GM21423 (cell line): ENCODE results near the gene DHX16.

Experiments used
- ATAC-seq: cut with Tn5 transposase; IDR thresholded peaks from one replicate; pipeline ENCODE4 v1.9.1; 2021; ENCODE audit warnings: mild to moderate bottlenecking, moderate library complexity; ENCODE audit not compliant: unreplicated experiment

Gene DHX16

GRCh38 chr6:30640481-30640880 lies 32.3 kb downstream of the DHX16 start:
- ATAC-seq: no peak

GRCh38 chr6:30635834-30636233 lies 37.0 kb downstream of the DHX16 start:
- ATAC-seq: no peak

DNA sequence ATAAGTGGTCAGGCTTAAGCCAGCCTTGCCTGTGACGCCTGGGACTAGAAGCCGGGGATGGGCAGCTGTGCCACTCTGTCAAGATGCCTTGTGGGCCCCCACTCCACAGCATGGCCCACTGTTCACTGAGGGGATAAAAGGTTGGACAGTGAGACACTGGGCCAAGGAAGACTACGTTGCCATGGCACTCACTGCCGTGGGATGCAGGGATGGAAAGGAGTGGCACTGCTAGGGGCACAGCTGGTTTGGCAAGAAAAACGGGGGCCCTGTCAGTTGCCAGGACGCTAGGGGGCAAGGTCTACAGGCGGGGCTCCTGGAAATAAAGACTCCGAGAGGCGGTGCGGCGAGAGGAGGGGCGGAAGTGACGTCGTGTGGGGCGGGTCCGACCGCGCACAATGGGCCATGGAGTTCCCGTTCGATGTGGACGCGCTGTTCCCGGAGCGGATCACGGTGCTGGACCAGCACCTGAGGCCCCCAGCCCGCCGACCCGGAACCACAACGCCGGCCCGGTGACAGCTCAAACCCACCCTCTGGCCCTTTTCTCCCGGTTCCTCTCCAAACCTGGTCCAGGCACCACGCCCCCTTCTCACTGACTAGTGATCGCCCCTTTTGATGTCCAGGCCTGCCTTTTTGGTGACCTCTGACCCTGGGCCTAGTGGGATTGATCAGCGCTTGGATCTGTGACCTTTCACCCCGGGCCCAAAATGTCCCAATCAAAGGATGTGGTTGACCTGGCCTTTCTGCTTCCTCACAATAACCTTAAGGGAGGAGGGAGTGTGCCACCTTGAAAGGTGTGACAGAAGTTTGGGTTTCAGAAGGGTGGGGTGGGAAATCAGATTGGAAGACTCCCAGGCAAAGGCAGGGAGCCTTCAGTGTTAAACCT lies 46.1 kb downstream of the DHX16 start, which contains the start of gene ATAT1:
ATAT1 (plus strand) TSS at position 391 of the 883 bp plus-strand sequence.
- ATAC-seq: peak; percentile 79

- ATAC-seq: no peak
Measured at GRCh38 chr6:30625511-30625910, 47.3 kb downstream of the DHX16 start.

GRCh38 chr6:30619561-30619960 lies 53.2 kb downstream of the DHX16 start:
- ATAC-seq: no peak

- no peak for ATAC-seq
Measured at GRCh38 chr6:30618270-30618797, 54.5 kb downstream of the DHX16 start.

DNA sequence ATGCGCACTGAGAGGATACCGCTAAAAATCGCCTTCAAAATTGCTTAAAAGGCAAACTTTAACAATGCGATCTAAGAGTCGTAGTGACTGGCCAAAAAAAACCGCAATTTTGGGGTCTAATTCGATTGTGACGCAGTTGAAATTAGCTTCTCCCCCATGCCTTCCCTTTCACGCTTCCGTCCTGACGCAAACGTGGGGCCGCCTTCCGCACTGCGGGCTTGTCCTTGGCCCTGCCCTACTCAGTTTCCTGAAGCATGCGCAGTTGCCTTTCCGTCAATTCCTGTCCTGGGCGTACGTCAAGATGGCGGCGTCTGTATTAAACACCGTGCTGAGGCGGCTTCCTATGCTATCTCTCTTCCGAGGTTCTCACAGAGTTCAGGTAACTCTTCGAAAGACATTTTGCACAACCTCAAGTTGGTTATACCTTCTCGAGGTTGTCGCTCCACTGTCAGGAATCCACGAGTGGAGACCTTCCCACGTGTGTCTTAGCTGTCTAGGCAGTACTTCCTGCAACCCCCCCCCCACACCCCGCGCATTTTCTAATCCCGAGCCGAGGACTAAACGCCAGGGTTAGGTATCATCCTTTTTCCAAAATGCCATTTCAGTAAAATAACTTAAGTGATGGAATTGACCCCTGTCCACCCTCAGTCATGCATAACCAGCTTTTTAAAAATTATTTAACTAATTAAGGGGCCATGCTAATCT lies 55.1 kb downstream of the DHX16 start, which contains the start of gene MRPS18B:
MRPS18B (plus strand) TSS at position 276 of the 705 bp plus-strand sequence; CDS start at position 302, 26 bp downstream.
- peak; percentile 68 for ATAC-seq

DNA sequence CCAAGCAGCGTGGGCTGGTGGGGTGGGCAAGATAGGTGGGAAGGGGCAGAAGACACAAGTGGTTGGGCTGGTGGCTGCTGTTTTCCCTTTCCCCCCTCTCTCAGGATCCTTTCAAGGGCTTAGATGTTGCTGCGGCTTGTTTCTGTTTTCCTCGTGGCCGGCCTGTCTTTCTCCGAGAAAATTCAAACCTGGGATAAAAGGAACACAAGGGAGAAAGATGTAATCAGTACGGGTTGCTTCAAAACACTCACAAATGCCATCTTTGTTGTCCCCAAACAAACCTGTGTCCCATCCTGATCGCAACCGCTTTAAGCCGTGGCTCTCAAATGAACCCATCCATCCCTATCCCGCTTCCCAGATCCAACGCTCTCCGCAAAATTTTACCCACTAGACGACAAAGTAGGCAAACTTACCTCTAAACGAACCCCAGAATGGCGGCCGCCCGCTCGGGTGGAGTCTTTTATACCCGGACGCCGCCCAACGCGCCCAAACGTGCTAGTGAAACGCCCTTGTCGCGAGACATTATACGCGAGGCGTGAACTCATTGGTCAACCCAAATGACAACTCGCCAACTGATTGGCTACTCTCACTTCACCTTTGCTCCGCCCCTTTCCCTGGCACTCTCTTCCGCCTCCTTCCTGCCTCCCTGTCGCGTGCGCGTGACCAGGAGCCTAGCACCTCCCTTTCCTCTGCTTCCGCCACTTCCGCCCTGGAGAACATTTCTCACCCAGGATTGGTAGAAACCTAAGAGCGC lies 55.8 kb downstream of the DHX16 start, which contains the start of gene PPP1R10:
PPP1R10 (minus strand) TSS at position 433 of the 754 bp plus-strand sequence. CDS start 7,299 bp downstream, outside the sequence.
- ATAC-seq: peak; percentile 70

DNA sequence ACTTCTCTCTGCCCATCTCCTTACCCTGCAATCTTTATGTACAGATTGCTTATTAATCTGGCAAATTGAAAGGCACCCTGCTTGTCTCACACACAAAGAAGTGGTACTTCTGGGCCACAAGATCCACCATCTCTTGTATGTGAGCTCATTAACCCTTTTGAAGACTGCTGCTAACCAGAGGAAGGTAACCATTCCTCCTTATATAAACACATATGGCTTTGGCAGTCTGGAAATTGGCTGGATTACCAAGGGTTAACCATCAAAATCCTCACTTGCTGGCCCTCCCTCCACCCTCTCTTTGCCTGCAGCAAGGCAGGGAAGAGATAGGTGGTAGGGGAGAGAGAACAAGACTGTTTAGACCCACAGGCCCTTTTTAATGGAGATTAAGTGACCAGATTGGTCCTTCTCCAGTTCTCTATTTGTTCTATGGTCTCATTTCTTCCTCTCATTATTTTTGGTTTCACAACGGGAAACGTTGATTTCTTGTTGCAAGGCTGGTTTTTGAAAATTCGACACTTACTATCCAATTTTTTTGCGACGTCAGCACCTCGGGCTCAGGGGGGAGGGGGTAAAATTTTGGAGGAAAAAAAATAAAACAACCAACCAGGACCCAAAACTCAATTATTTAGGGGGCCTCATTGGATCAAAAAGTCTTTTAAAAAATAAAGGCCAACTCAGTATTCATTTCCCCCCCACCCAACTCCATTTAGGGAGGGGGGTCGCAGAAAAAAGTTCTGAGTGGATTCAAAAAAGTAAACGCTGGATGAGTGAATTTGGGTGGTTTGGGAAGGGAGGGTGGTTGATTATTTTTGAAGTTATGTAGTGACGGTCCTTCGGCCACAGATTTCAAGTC lies 56.6 kb downstream of the DHX16 start:
- ATAC-seq: no peak

DNA sequence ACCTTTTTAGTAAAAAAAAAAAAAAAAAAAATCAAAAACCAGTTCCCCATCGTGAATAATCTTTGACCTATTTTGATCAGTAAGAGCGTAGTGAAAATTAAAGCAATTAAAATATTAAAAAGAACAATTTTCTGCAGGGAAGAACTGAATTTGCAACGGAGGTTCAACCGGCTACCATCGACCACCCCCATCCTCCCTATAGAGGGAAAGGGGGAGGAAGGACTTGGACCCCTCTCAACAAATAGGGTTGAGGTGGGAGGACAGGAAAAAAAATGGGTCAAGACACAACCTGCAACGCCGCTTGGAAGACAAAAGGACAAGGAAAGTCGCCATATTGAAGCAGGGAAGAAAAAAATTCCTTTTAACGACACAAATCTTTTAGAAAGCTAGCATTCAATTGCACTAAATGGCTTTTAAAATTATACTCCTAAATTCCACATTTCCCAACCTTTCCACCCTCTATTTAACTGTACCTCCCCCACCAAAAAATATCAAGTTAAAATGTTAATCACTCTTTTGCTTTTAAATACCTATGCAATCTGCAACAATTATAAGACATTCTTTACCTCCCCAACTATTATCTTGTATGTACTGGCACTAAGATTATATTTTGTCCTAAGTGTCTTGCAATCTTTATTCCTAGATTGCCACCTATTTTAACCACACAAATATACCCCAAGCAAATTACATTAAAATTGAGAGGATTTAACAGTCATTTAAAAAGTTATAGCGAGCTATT lies 57.4 kb downstream of the DHX16 start:
- ATAC-seq: no peak

- ATAC-seq: peak; percentile 39
Measured at GRCh38 chr6:30614843-30615218, 58.0 kb downstream of the DHX16 start.

DNA sequence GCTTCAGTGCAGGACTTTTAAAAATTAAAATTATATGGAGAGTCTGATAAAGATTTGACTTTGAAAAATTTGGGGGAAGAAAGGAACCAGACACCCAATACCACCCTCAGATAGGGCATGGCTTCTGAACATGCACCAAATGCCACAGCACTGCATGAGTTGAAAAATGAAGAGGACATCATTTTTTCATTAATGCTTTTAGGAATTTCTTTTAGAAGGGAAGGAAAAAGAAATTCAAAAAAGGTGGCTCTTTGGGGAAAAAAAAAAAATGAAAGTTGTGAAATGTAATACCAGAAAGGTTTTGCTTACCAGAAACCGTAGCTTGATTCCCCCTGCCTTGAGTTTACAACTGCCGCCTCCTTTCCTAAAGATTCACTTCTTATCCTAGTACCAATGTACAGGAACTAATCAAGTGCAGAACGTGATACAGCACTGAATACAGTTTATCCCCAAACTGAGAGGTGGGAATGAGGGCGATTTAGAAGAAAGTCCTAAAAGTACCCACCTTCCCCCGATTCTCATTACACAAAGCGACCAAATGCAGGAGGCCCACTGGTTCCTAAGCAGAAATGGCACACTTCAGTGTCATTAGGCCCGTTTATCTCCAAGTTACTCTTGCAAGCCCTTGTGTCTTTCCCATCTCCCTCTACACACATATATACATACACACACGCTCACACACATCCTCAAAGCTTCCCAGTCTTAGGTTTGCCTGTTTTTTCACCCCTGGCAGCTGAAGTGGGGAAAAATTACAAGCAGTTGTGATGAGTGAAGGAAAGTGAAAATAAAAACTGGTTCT lies 58.6 kb downstream of the DHX16 start:
- ATAC-seq: no peak

- no peak for ATAC-seq
Measured at GRCh38 chr6:30613251-30614043, 59.4 kb downstream of the DHX16 start.

DNA sequence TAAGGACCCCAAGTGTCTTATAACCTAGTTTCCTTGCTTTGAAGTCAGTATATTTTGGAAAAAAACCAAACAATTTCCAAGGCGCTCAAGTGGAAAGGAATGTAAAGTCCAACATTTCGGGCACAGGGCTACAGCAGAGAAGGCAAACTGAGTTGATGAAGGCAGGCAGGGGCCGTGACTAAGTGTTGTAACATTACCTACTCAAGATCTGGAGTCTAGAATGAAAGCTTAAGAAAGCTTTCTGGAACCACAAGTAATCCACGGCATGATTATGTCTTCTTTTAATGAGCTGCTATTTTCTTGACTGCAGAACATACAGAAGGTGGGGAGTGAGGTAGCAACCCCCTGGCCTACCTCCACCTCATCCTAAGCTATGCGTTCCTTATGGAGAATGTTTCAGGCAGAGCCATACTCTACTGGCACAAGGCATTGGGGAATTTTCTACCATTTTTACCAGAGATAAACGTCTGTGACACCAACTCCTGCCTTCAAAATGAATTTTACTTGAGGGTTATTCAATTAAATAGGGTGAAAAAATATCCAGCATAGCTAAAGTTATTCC lies 60.0 kb downstream of the DHX16 start:
- ATAC-seq: no peak

DNA sequence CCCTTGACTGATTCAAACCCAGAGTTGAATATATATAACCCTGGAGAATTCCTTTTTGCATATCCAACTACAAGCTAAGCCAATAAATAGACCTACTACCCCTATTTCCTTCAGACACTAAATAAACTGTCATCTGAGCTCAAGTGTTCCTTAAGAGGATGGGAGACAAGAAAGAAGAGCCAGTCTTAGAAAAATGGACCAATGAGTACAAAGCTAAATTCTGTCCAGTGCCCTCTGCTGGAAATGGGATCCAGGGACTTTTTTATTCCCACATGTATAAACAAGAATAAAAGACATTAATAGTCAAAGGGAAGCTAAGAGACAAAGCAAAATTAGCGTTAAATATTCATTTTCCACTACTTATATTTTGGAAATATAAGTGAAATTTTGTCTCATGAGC lies 60.6 kb downstream of the DHX16 start:
- ATAC-seq: no peak

GRCh38 chr6:30611856-30612194 lies 61.0 kb downstream of the DHX16 start:
- ATAC-seq: no peak

GRCh38 chr6:30611150-30611855 lies 61.5 kb downstream of the DHX16 start:
- ATAC-seq: no peak
